ENCODE results near the gene KDM2B. TPM values are rescaled to one million over a fixed set of nuclear protein-coding genes. Genes with fewer than 3 reads are reported as not detected.

Gene KDM2B
- total and polyA plus RNA-seq, 10 of the 15 experiments (the other 5 are each of a cell fraction or from before 2014, with no cell fraction given), result 13.6 to 124 (median 40.4) TPM

GRCh38 chr12:121420109-121420508 lies 160.7 kb downstream of the KDM2B start:
- in situ Hi-C loops (cut with MboI), result no loop called here

More at GRCh38 chr12:121420109-121420508, 160.7 kb downstream of the KDM2B start:
- no peaks in the 10 kb centered on the region for H4K20me1 ChIP-seq (ENCODE audit: control insufficient read depth, insufficient read depth)
- RAD21 ChIA-PET (ENCODE audit: unreplicated experiment), result no interaction called here
- TF ChIP-seq SIN3A (IDR thresholded peaks at IDR 0.05; ENCODE audit: low read depth, low read length), result no peak
- no peak for TF ChIP-seq E2F8 (IDR thresholded peaks at IDR 0.05; ENCODE audit: low read depth, partially characterized antibody)
- no peak for TF ChIP-seq CEBPZ (IDR thresholded peaks at IDR 0.05; ENCODE audit: low read depth, low read length)
- 94% methylated on average over 6 of the region's 6 CpGs for WGBS (ENCODE audit: insufficient coverage, insufficient replicate concordance, low lambda C conversion rate, missing lambda C conversion rate)
- CTCF ChIA-PET, result interaction anchor here (1.6 kb wide), 1 partner anchor 19 kb away, joined by 3 read pairs; no protein-coding TSS in a partner anchor
- no peak overlapping the region for H3K9ac ChIP-seq (ENCODE audit: control insufficient read depth, insufficient read depth, low read length)
- no peaks in the 10 kb centered on the region; the same call in none of the 2 replicates for H3K79me2 ChIP-seq (ENCODE audit: control insufficient read depth, insufficient read depth, low read length)
- H3K4me1 ChIP-seq (ENCODE audit: control insufficient read depth, insufficient read depth, low read length), result peaks cover 8% of the 10 kb centered on the region; the same call in 1 of the 2 replicates
- SMC1A ChIA-PET (ENCODE audit: uncharacterized antibody, unreplicated experiment), result interaction anchor here (1.2 kb wide), 1 partner anchor 25 kb away, joined by 3 read pairs; no protein-coding TSS in a partner anchor
- POLR2A ChIA-PET, result no interaction called here
- H3K27me3 ChIP-seq (replicated peaks in 1 of 2; ENCODE audit: control insufficient read depth in 2 of 2, insufficient read depth in 2 of 2, low read length in 1 of 2), result no peaks in the 10 kb centered on the region
- no peak overlapping the region for H3K27ac ChIP-seq (ENCODE audit: control insufficient read depth, insufficient read depth)
- H3K4me3 ChIP-seq, result no peak overlapping the region
- ATAC-seq, result no peak
- H3K4me2 ChIP-seq (ENCODE audit: control insufficient read depth, insufficient read depth), result no peak overlapping the region
- peaks cover 29 to 54% of the 10 kb centered on the region in 2 experiments for H3K36me3 ChIP-seq (ENCODE audit: control insufficient read depth in 2 of 2, insufficient read depth in 2 of 2, low read length in 1 of 2)
- no TSS peak for BruUV-seq (replicated peaks)
- H2AFZ ChIP-seq (ENCODE audit: control insufficient read depth, low read depth, low read length), result no peak overlapping the region
- intact Hi-C loops (cut with micrococcal nuclease; ENCODE audit: unreplicated experiment), result no loop called here
- no peak for DNase-seq (ENCODE audit: low read depth, low spot score)
- no peak for FAIRE-seq
- no peaks in the 10 kb centered on the region for H3K9me3 ChIP-seq (replicated peaks; ENCODE audit: control insufficient read depth, insufficient read depth, low read length)

Measured in GM12878 (cell line).